Endothelial cell of umbilical vein (primary cell): ENCODE data around the gene L3MBTL3. TPM values are rescaled to one million over a fixed set of nuclear protein-coding genes. Genes with fewer than 3 reads are reported as not detected.

Experiments
- BruUV-seq: library from RNA; stranded (reverse); fragments of 400-500 nt; replicated peaks from 2 replicates; lab custom pipeline; 2021; lab: Mats Ljungman, UMichigan
- CTCF ChIA-PET: fragments of 300-600, 350-600 bp; sonication (Branson Sonifier 250); formaldehyde crosslinking; loops from one replicate; lab custom pipeline; 2021; ENCODE audit warnings: antibody characterized with exemption, inconsistent platforms; lab: Charles Lee
- POLR2A ChIA-PET: fragments of 300-600, 350-600 bp; sonication (Branson Sonifier 250); formaldehyde crosslinking; loops from one replicate; lab custom pipeline; 2021; ENCODE audit warnings: antibody characterized with exemption, inconsistent platforms; lab: Charles Lee
- DNase-seq: peaks from one replicate; pipeline ENCODE4 v3.0.0-alpha.2; 2011; ENCODE audit warnings: low read depth, low spot score
- FAIRE-seq: peaks from 2 replicates; lab custom pipeline; 2011; peaks lifted over from hg19 to GRCh38; lab: Jason Lieb, UNC
- H2AFZ ChIP-seq: 2 replicates; pipeline ENCODE4 v1.6.0; 2012; ENCODE audit warnings: low read depth, low read length, control low read depth, inconsistent platforms
- H3K27ac ChIP-seq: 2 replicates; pipeline ENCODE4 v1.5.1; 2011; ENCODE audit warnings: low read depth, mild to moderate bottlenecking, control low read depth, low read length, moderate library complexity; ENCODE audit not compliant: insufficient read depth
- H3K27me3 ChIP-seq, 2 experiments: 2 replicates each; pipeline versions ENCODE4 v1.6.0 to v1.6.1; 2011; ENCODE audit warnings: low read length in 2 of 2, mixed read lengths in 1 of 2; ENCODE audit not compliant: control insufficient read depth in 2 of 2, insufficient read depth in 2 of 2
- H3K36me3 ChIP-seq, 2 experiments: 2 replicates in 1 of 2; 3 replicates in 1 of 2; pipeline ENCODE4 v1.5.1; 2011; ENCODE audit warnings: low read length in 2 of 2, mild to moderate bottlenecking in 1 of 2, moderate library complexity in 1 of 2; ENCODE audit not compliant: control insufficient read depth in 2 of 2, insufficient read depth in 2 of 2; ENCODE audit errors: extremely low read depth in 1 of 2
- H3K4me1 ChIP-seq: 3 replicates; pipeline ENCODE4 v1.5.1; 2011; ENCODE audit warnings: mild to moderate bottlenecking, low read length; ENCODE audit not compliant: control insufficient read depth, insufficient read depth; ENCODE audit errors: extremely low read depth
- H3K4me2 ChIP-seq: 2 replicates; pipeline ENCODE4 v1.6.1; 2011; ENCODE audit warnings: low read length, control low read depth, mixed read lengths; ENCODE audit not compliant: insufficient read depth
- H3K4me3 ChIP-seq, 3 experiments: fragments of 200-600 bp in 1 of 3; sonication (generic), shearing (Covaris generic) in 1 of 3; replicated peaks in 1 of 3; 2 replicates each; pipeline ENCODE4 v1.5.1; 2011 to 2016; ENCODE audit warnings: control low read depth in 3 of 3, low read length in 3 of 3, mild to moderate bottlenecking in 2 of 3, inconsistent platforms in 1 of 3, low read depth in 1 of 3, moderate library complexity in 1 of 3; ENCODE audit not compliant: insufficient read depth in 1 of 3
- H3K79me2 ChIP-seq: 2 replicates; pipeline ENCODE4 v1.6.0; 2012; ENCODE audit warnings: low read length, inconsistent platforms; ENCODE audit not compliant: control insufficient read depth, insufficient read depth
- H3K9ac ChIP-seq: replicated peaks from 2 replicates; pipeline ENCODE3; 2011; ENCODE audit warnings: low read length, control low read depth; ENCODE audit not compliant: insufficient read depth; ENCODE audit errors: extremely low read depth
- H3K9me1 ChIP-seq: replicated peaks from 3 replicates; pipeline ENCODE4 v1.6.0; 2011; ENCODE audit warnings: mild to moderate bottlenecking, low read length; ENCODE audit not compliant: control insufficient read depth, insufficient read depth; ENCODE audit errors: extremely low read depth
- H3K9me3 ChIP-seq: replicated peaks from 2 replicates; pipeline ENCODE4 v1.5.1; 2012; ENCODE audit warnings: low read length, inconsistent platforms; ENCODE audit not compliant: control insufficient read depth, insufficient read depth
- H4K20me1 ChIP-seq: replicated peaks from 2 replicates; pipeline ENCODE3; 2011; ENCODE audit warnings: mild to moderate bottlenecking, low read length; ENCODE audit not compliant: control insufficient read depth, insufficient read depth; ENCODE audit errors: extremely low read depth
- EZH2 ChIP-seq: IDR thresholded peaks from 2 replicates; pipeline ENCODE4 v1.6.1; 2012; ENCODE audit warnings: borderline replicate concordance, low read depth, mild to moderate bottlenecking, moderate library complexity, low read length, inconsistent platforms; ENCODE audit not compliant: severe bottlenecking
- FOS ChIP-seq: IDR thresholded peaks from 2 replicates; pipeline ENCODE4 v1.6.1; 2011; ENCODE audit warnings: mild to moderate bottlenecking, low read length, moderate library complexity, borderline replicate concordance; ENCODE audit not compliant: insufficient read depth
- GATA2 ChIP-seq: IDR thresholded peaks from 2 replicates; pipeline ENCODE4 v1.7.0; 2011; ENCODE audit warnings: low read depth, mild to moderate bottlenecking, moderate library complexity, mixed read lengths, low read length; ENCODE audit not compliant: insufficient read length, insufficient read depth
- JUN ChIP-seq: IDR thresholded peaks from 2 replicates; pipeline ENCODE4 v1.6.1; 2011; ENCODE audit warnings: borderline replicate concordance, low read depth; ENCODE audit not compliant: insufficient read length, insufficient read depth
- MYC ChIP-seq: IDR thresholded peaks from one replicate; pipeline ENCODE4 v1.6.1; 2011; ENCODE audit warnings: mild to moderate bottlenecking, low read depth, low read length
- POLR2A ChIP-seq: IDR thresholded peaks from 2 replicates; pipeline ENCODE4 v1.6.1; 2012; ENCODE audit warnings: low read depth, mild to moderate bottlenecking, control low read depth, low read length
- POLR2AphosphoS5 ChIP-seq: IDR thresholded peaks from 2 replicates; pipeline ENCODE4 v1.6.1; 2012; ENCODE audit warnings: low read depth, mild to moderate bottlenecking, control low read depth, low read length, moderate library complexity; ENCODE audit not compliant: insufficient read depth
- dilution Hi-C: fragments of 300-500 bp; cut with MboI; formaldehyde crosslinking; loops from one replicate; pipeline ENCODE4 v1.15.0; 2019; ENCODE audit warnings: low sequenced_read_pairs; ENCODE audit not compliant: extremely low pct_ligation_motif_present
- intact Hi-C: fragments of 100-400 bp; cut with micrococcal nuclease; formaldehyde crosslinking; loops from one replicate; pipeline ENCODE4 v1.10.0; 2022
- polyA plus RNA-seq, 4 experiments: library from polyadenylated mRNA; depleted of rRNA in 3 of 4; stranded (reverse) in 3 of 4; unstranded in 1 of 4; fragments of >200 nt; gene quantifications; 2 replicates each; pipeline versions ENCODE4 v1.2.1 to v1.2.3, GENCODE V29; 2011 to 2012; ENCODE audit warnings: missing spikeins in 1 of 4
- total RNA-seq: library from RNA; stranded (reverse); gene quantifications from 2 replicates; pipeline ENCODE4 v1.2.3, GENCODE V29; 2021
- TF ChIP-seq, protein P1 (sequence below), 2 donors: IDR thresholded peaks; 1 replicate in 1 of 2; 2 replicates in 1 of 2; pipeline ENCODE4 v1.5.1; 2011; ENCODE audit warnings: low read length in 2 of 2, mild to moderate bottlenecking in 2 of 2, moderate library complexity in 2 of 2, control low read depth in 1 of 2, inconsistent platforms in 1 of 2, low read depth in 1 of 2; ENCODE audit not compliant: insufficient read depth in 1 of 2; ENCODE audit errors: extremely low read depth in 1 of 2
- TF ChIP-seq, protein P2 (sequence below): IDR thresholded peaks from 2 replicates; pipeline ENCODE4 v1.6.1; 2011; ENCODE audit not compliant: insufficient read depth, insufficient read length

L3MBTL3 gene
- total and polyA plus RNA-seq, 2 donors (not counting 3 experiments of a cell fraction or from before 2014, with no cell fraction given) = 26.5 to 86.1 TPM

DNA sequence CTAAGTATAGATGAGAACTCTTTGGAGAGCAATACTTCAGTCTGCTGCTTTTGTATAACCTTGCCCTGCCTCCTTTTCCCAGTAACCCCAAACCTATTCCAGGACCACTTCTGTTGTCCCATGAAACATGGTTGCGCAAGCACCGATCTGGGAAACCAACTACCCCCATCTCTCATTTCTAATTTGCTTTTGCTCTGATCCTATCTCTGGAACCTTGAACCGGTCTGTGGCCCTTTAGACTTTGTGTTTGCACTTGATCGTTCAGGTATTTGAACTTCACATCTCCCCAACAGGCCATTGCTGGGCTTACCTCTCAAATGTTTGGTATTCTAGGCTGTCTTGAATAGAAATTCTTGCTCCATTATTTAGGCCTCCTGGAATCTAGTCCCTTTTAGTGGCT lies 25.0 kb downstream of the L3MBTL3 start:
- dilution Hi-C loops = no loop called here
- Histone ChIP-seq H3K4me2 (no peak overlapping the region), H2AFZ (no peak overlapping the region), H3K9ac (no peak overlapping the region), H3K4me3 (no peak overlapping the region), H3K36me3 (peaks cover 0 to 13% of the 10 kb centered on the region in 2 experiments), H3K9me1 (peaks cover 2% of the 10 kb centered on the region), H3K27me3 (no peaks in the 10 kb centered on the region), H3K9me3 (no peaks in the 10 kb centered on the region), H3K79me2 (peaks cover 81% of the 10 kb centered on the region), H3K27ac (no peak overlapping the region), H3K4me1 (peaks cover 3% of the 10 kb centered on the region), H4K20me1 (peaks cover 21% of the 10 kb centered on the region)
- no peak for FAIRE-seq
- BruUV-seq = no TSS peak
- no peak for DNase-seq
- ChIA-PET POLR2A (no interaction called here), CTCF (interaction anchor here (0.6 kb wide), 1 partner anchor 800 kb away, joined by 3 read pairs; no protein-coding TSS in a partner anchor)
- TF ChIP-seq FOS (no peak), EZH2 (no peak), JUN (no peak), MYC (no peak), POLR2A (no peak), POLR2AphosphoS5 (no peak), GATA2 (no peak)
- TF ChIP-seq, protein P1, sequence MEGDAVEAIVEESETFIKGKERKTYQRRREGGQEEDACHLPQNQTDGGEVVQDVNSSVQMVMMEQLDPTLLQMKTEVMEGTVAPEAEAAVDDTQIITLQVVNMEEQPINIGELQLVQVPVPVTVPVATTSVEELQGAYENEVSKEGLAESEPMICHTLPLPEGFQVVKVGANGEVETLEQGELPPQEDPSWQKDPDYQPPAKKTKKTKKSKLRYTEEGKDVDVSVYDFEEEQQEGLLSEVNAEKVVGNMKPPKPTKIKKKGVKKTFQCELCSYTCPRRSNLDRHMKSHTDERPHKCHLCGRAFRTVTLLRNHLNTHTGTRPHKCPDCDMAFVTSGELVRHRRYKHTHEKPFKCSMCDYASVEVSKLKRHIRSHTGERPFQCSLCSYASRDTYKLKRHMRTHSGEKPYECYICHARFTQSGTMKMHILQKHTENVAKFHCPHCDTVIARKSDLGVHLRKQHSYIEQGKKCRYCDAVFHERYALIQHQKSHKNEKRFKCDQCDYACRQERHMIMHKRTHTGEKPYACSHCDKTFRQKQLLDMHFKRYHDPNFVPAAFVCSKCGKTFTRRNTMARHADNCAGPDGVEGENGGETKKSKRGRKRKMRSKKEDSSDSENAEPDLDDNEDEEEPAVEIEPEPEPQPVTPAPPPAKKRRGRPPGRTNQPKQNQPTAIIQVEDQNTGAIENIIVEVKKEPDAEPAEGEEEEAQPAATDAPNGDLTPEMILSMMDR (IDR thresholded peaks at IDR 0.05; ENCODE audit: extremely low read depth in 1 of 2, insufficient read depth in 1 of 2, low read depth in 1 of 2, low read length in 2 of 2) = no peak
- TF ChIP-seq, protein P2, sequence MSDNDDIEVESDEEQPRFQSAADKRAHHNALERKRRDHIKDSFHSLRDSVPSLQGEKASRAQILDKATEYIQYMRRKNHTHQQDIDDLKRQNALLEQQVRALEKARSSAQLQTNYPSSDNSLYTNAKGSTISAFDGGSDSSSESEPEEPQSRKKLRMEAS = no peak
- intact Hi-C loops = no loop called here
